Heart right ventricle (tissue), 16 donors: ENCODE measurements around the gene AKAP13. TPM values are rescaled to one million over a fixed set of nuclear protein-coding genes. Genes with fewer than 3 reads are reported as not detected.

ENCODE experiments used
- ATAC-seq, 8 donors: fragments of 200-7000 bp; cut with Tn5 transposase; one replicate each; pipeline ENCODE4 v1.9.1; 2020; ENCODE audit warnings: mild to moderate bottlenecking in 8 of 8, moderate library complexity in 8 of 8, moderate number of reproducible peaks in 1 of 8
- DNase-seq, 2 donors: peaks; one replicate each; pipeline ENCODE4 v3.0.0-alpha.2; 2020
- H3K27ac ChIP-seq, 10 donors: fragments of 200-600 bp; sonication (generic) in 2 of 10; one replicate each; pipeline versions ENCODE4 v1.5.0 to v1.8.0; 2020 to 2022; ENCODE audit warnings: mild to moderate bottlenecking in 3 of 10
- H3K27me3 ChIP-seq, 7 donors: fragments of 200-600 bp; one replicate each; pipeline ENCODE4 v1.8.0; 2021 to 2022; ENCODE audit warnings: mild to moderate bottlenecking in 2 of 7
- H3K36me3 ChIP-seq, 9 donors: fragments of 200-600 bp; sonication (generic) in 1 of 9; one replicate each; pipeline versions ENCODE4 v1.5.0 to v1.8.0; 2020 to 2022; ENCODE audit warnings: mild to moderate bottlenecking in 2 of 9
- H3K4me1 ChIP-seq, 9 donors: fragments of 200-600 bp; sonication (generic) in 1 of 9; one replicate each; pipeline versions ENCODE4 v1.5.0 to v1.8.0; 2020 to 2022; ENCODE audit warnings: mild to moderate bottlenecking in 4 of 9
- H3K4me3 ChIP-seq, 10 donors: fragments of 200-600 bp; sonication (generic) in 2 of 10; one replicate each; pipeline versions ENCODE4 v1.5.0 to v1.8.0; 2020 to 2022; ENCODE audit warnings: mild to moderate bottlenecking in 7 of 10, moderate library complexity in 2 of 10
- H3K9me3 ChIP-seq, 11 donors: fragments of 200-600 bp in 10 of 11; sonication (generic) in 2 of 11; one replicate each; pipeline versions ENCODE4 v1.5.0 to v1.8.0; 2013 to 2022; ENCODE audit warnings: mild to moderate bottlenecking in 2 of 11, control low read depth in 1 of 11, moderate library complexity in 1 of 11
- WGBS, 2 donors: extraction: QIAGEN DNeasy Blood & Tissue Kit; methylation state at CpG; one replicate each; pipeline ENCODE4 v1.1.7; 2013; ENCODE audit warnings: inconsistent platforms in 1 of 2; 5-methylcytosine and 5-hydroxymethylcytosine counted together
- intact Hi-C, 10 donors: fragments of 100-400 bp; cut with DNase I; formaldehyde crosslinking; loops; one replicate each; pipeline versions ENCODE4 v1.11.1 to v1.14.2; 2022
- polyA plus RNA-seq, 2 donors: library from polyadenylated mRNA; stranded (reverse); fragments of 200-250 nt; gene quantifications; one replicate each; pipeline ENCODE4 v1.2.3, GENCODE V29; 2013
- total RNA-seq, 10 donors: library from RNA; stranded (reverse); fragmentation: NEBNext Ultra II Directional in 3 of 10; extraction: Animal tissue kit (Norgen Biotek cat#: 25700) in 3 of 10; gene quantifications; one replicate each; pipeline versions ENCODE4 v1.2.1 to v1.2.4, GENCODE V29; 2021 to 2023
- TF ChIP-seq, protein P1 (sequence below), 9 donors: fragments of 200-600 bp; sonication (generic) in 2 of 9; IDR thresholded peaks; one replicate each; pipeline versions ENCODE4 v1.5.0 to v1.8.0; 2021 to 2022; ENCODE audit warnings: antibody characterized with exemption in 9 of 9, mild to moderate bottlenecking in 5 of 9, moderate library complexity in 1 of 9
- donor health status: Arrhythmogenic right ventricular cardiomyopathy.
- donor health status: ischemic (EF 13 %, LVEDD 7.1; RV severe dilation, severe dysfunction).
- donor health status: healthy with polysubstance abuse.
- donor health status: DM: no; HTN: yes; CAD: no.
- donor health status: DM: no; HTN: no; CAD: no.
- donor health status: ischemic (EF 25% LVEDD 6.9; RV normal size, moderate dysfunction).
- donor health status: ischemic (EF 25% LVEDD 5.7; RV mildly dilated, moderate dysfunction).
- donor health status: healthy.
- donor health status: DM: yes; HTN: yes; CAD: no.
- donor health status: Ischemic cardiomyopathy.
- donor health status: ischemic (EF 35%, LVEDD 5.7; RV mildly dilated, moderate dysfunction).
- donor health status: nonischemic (EF 11% LVEDD 7.7; RV severe dilation, severe dysfunction).
- donor health status: DM: yes; HTN: yes; CAD: no.
- donor health status: PGD.
- donor health status: ischemic (EF 29% LVEDD 5.4; RV normal size, mild dysfunction).
- donor health status: nonischemic (EF 23%, LVEDD 6.1; RV moderate dilation, normal function).

AKAP13 gene
- total and polyA plus RNA-seq, 12 donors = 89.3 to 645 (median 480) TPM

DNA sequence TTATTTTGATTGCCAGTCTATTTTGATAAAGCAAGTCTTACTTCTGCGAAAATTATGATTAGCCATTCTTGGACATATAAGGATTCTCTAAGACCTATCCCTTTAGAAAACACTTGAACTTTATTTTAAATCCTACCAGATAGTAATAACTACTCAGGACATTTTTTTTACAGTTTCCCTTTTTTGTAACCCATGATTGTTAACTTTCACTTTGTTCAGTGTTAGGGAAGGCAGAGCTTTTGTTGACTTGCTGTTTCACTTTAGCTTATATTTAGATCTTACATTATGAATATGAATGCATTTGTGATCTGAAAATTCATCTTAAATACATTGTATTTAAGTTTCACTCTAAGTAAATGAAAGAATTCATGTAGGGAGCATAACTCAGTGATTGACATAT is 167.0 kb downstream of the AKAP13 start:
- DNase-seq (no peak), ATAC-seq (no peak)
- no peaks in the 10 kb centered on the region for H3K9me3 ChIP-seq
- H3K36me3 ChIP-seq = peaks cover 0 to 23% (median 0%) of the 10 kb centered on the region in 9 donors
- no peak overlapping the region for H3K4me3 ChIP-seq
- TF ChIP-seq, protein P1, sequence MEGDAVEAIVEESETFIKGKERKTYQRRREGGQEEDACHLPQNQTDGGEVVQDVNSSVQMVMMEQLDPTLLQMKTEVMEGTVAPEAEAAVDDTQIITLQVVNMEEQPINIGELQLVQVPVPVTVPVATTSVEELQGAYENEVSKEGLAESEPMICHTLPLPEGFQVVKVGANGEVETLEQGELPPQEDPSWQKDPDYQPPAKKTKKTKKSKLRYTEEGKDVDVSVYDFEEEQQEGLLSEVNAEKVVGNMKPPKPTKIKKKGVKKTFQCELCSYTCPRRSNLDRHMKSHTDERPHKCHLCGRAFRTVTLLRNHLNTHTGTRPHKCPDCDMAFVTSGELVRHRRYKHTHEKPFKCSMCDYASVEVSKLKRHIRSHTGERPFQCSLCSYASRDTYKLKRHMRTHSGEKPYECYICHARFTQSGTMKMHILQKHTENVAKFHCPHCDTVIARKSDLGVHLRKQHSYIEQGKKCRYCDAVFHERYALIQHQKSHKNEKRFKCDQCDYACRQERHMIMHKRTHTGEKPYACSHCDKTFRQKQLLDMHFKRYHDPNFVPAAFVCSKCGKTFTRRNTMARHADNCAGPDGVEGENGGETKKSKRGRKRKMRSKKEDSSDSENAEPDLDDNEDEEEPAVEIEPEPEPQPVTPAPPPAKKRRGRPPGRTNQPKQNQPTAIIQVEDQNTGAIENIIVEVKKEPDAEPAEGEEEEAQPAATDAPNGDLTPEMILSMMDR (IDR thresholded peaks at IDR 0.05) = no peak
- WGBS, 2 donors = 90 to 95% methylated on average over 1 of the region's 1 CpG
- peaks cover 9 to 88% (median 54%) of the 10 kb centered on the region in 9 donors for H3K4me1 ChIP-seq
- peak overlapping the region in 5 of 10 donors; percentile 0 to 90 (median 22) for H3K27ac ChIP-seq
- intact Hi-C loops = no loop called here
- H3K27me3 ChIP-seq = no peaks in the 10 kb centered on the region

GRCh38 chr15:85550283-85550682 is 169.9 kb downstream of the AKAP13 start:
- no peaks in the 10 kb centered on the region for H3K27me3 ChIP-seq
- H3K36me3 ChIP-seq = peaks cover 0 to 25% (median 0%) of the 10 kb centered on the region in 9 donors
- no peak for ATAC-seq
- no peak overlapping the region for H3K27ac ChIP-seq
- no peak for DNase-seq
- WGBS, 2 donors = 71 to 74% methylated on average over 2 of the region's 2 CpGs
- H3K9me3 ChIP-seq = no peaks in the 10 kb centered on the region
- no peak overlapping the region for H3K4me3 ChIP-seq
- TF ChIP-seq, protein P1 (IDR thresholded peaks at IDR 0.05) = no peak
- H3K4me1 ChIP-seq = peaks cover 2 to 77% (median 26%) of the 10 kb centered on the region in 9 donors
- intact Hi-C loops = loop anchor here in 1 of 10 donors (10.0 kb wide), 1 partner anchor 65 kb away; no protein-coding TSS in a partner anchor

DNA sequence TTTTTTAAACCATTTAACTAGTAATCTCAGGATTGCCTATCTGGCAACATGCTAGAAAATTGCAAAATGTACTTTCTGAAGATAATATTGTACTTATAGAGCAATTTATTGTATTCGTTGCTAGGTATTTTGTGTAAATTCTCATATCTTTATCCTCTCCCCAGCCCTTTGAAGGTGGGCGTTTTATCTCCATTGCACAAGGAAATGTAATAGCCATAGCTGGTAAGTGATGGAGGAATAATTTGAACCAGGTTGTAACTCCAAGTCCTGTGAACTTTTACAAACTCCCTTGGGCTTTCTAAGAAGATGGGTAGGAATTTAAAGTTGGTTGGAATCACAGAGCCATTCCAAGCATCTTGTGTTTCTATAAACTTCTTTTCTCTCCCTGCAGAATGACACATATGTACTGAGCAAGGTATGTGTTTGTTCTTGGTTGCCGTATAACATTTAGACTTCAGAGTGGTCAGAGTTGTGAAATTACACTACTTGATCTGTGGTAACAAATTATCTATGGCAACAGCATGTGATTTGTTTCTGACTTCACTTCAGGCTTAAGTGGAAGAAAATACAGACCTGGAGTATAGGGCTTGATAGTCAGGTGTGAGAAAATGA is 170.9 kb downstream of the AKAP13 start:
- 62 to 66% methylated on average over 3 of the region's 3 CpGs for WGBS, 2 donors
- intact Hi-C loops = loop anchor here in 1 of 10 donors (10.0 kb wide), 1 partner anchor 67 kb away; no protein-coding TSS in a partner anchor

DNA sequence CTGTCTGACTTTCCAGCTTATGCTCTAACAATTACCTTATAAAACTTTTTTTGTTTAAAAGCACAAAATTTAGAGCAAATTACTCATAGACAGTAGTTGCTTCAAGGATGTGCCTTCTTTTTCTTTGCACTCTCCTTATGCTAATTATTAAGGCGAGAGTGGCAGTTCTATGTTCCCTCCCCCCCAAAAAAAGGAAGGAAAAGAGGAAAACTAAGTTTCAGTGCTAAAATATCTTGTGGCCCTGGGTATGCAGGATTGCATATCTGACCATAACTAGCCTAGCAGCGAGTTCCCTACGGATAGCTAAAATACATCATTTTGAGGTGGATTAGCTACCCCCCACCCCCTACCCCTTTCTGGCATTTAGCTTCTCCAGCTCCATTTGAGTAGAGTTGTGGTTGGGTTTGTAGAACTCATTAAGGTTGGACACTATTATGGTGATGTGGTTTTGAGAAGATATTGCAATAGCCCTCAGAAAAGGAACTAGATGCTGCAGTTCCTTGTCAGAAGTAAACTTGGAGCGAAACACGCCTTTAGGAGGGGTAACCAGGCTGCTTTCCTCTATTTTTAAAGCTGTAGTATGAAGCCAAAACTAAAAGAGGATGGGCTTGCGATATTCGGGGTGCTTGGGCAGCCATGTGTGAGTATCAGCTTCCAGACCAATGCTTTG is 174.6 kb downstream of the AKAP13 start:
- TF ChIP-seq, protein P1 (IDR thresholded peaks at IDR 0.05) = no peak
- Histone ChIP-seq H3K27ac (peak overlapping the region in 2 of 10 donors; percentile 18 to 77), H3K4me3 (peak overlapping the region in 2 of 10 donors; percentile 1 to 44), H3K27me3 (no peaks in the 10 kb centered on the region), H3K36me3 (peaks cover 0 to 31% (median 0%) of the 10 kb centered on the region in 9 donors), H3K9me3 (no peaks in the 10 kb centered on the region), H3K4me1 (peaks cover 0 to 83% (median 26%) of the 10 kb centered on the region in 9 donors)
- peak in 7 of 8 donors; percentile 10 to 48 (median 28) for ATAC-seq
- no peak for DNase-seq
- WGBS, 2 donors = 83 to 89% methylated on average over 7 of the region's 7 CpGs
- intact Hi-C loops = loop anchor here in 1 of 10 donors (10.0 kb wide), 1 partner anchor 70 kb away; no protein-coding TSS in a partner anchor

More for the DNA sequence above, 170.9 kb downstream of the AKAP13 start:
- H3K27me3 ChIP-seq = no peaks in the 10 kb centered on the region
- TF ChIP-seq, protein P1 (IDR thresholded peaks at IDR 0.05) = no peak
- H3K4me1 ChIP-seq = peaks cover 0 to 79% (median 22%) of the 10 kb centered on the region in 9 donors
- ATAC-seq = peak in 1 of 8 donors; percentile 44
- no peaks in the 10 kb centered on the region for H3K9me3 ChIP-seq
- H3K36me3 ChIP-seq = peaks cover 0 to 30% (median 0%) of the 10 kb centered on the region in 9 donors
- DNase-seq = no peak
- peak overlapping the region in 4 of 10 donors; percentile 7 to 13 (median 10) for H3K27ac ChIP-seq
- H3K4me3 ChIP-seq = no peak overlapping the region
